HAP-1 (cell line): ENCODE results near the gene PADI1.

Source experiments
- DNase-seq, 2 experiments: peaks; one replicate each; pipeline ENCODE4 v3.0.0-alpha.2; 2016 to 2020; ENCODE audit warnings: low spot score in 2 of 2
- H3K27me3 ChIP-seq: fragments of 250-450 bp; sonication (Bioruptor Pico); 2 replicates; pipeline ENCODE4 v1.5.1; 2020; ENCODE audit warnings: low read depth, mild to moderate bottlenecking, moderate library complexity
- H3K36me3 ChIP-seq: fragments of 250-450 bp; sonication (Bioruptor Pico); replicated peaks from 2 replicates; pipeline ENCODE4 v1.5.1; 2020; ENCODE audit warnings: mild to moderate bottlenecking
- H3K4me1 ChIP-seq: fragments of 250-450 bp; sonication (Bioruptor Pico); 2 replicates; pipeline ENCODE4 v1.5.1; 2020; ENCODE audit warnings: mild to moderate bottlenecking
- H3K4me3 ChIP-seq: fragments of 250-450 bp; sonication (Bioruptor Pico); 2 replicates; pipeline ENCODE4 v1.5.1; 2020; ENCODE audit warnings: mild to moderate bottlenecking, moderate library complexity
- H3K9me3 ChIP-seq: fragments of 250-450 bp; sonication (Bioruptor Pico); 2 replicates; pipeline ENCODE4 v1.5.1; 2020; ENCODE audit warnings: mild to moderate bottlenecking, moderate library complexity
- in situ Hi-C: fragments of 300-500 bp; cut with MboI; formaldehyde crosslinking; loops from 3 replicates; pipeline ENCODE4 v1.14.3; 2020; ENCODE audit warnings: low sequenced_read_pairs, inconsistent platforms, mixed read lengths

The PADI1 gene

DNA sequence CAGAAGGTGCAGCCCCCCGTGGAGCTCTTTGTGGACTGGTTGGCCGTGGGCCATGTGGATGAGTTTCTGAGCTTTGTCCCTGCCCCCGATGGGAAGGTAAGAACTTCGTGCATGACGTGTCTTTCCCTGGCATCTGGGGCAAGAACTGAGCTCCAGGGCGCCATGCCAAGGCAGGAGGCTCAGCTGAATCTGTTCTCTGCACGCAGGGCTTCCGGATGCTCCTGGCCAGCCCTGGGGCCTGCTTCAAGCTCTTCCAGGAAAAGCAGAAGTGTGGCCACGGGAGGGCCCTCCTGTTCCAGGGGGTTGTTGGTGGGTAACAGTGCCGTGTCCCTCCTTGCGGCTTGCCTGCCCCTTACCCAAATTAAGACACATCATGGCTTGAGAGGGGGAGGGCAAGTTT lies 71.6 kb downstream of the PADI1 start:
- in situ Hi-C loops = no loop called here
- no peaks in the 10 kb centered on the region; the same call in 1 of the 2 replicates for H3K27me3 ChIP-seq
- no peak overlapping the region for H3K4me3 ChIP-seq
- no peak for DNase-seq
- no peaks in the 10 kb centered on the region for H3K4me1 ChIP-seq
- H3K9me3 ChIP-seq = no peaks in the 10 kb centered on the region
- no peaks in the 10 kb centered on the region for H3K36me3 ChIP-seq

DNA sequence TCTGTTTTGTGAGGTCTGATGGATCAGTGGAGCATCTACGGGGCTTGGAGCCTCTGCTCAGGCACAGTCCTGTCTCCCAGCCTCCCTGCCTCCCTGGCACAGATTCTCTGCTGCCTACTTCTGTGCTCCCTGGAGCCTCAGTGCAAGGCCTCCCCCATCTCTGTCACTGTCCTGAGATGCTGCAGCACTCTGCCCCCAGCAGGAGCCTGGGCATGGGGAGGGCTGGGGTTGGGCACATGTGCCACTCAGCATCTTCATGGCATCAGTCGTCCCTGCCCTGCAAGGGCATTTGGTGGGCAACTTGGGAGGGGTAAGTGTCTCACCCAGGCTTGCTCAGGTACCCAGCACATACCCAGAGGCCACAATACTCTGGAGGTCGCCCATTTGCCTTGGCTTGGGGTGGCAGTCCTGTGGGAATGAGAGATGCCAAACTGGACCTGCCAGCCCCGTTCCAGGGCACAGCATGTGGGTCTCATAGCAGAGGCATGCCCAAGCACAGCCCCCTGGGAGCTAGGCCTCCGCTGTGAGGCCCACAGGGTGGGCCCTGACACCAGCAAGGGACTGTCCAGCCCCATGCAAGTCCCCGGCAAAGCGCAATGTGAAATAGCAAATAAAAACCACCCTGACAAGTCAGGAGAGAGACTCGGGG lies 72.7 kb downstream of the PADI1 start:
- Histone ChIP-seq H3K36me3 (no peaks in the 10 kb centered on the region), H3K27me3 (no peaks in the 10 kb centered on the region; the same call in 1 of the 2 replicates), H3K9me3 (no peaks in the 10 kb centered on the region), H3K4me1 (no peaks in the 10 kb centered on the region), H3K4me3 (no peak overlapping the region)
- in situ Hi-C loops = no loop called here
- no peak for DNase-seq

GRCh38 chr1:17278996-17279830 lies 74.3 kb downstream of the PADI1 start:
- no peaks in the 10 kb centered on the region for H3K36me3 ChIP-seq
- no peak overlapping the region for H3K4me3 ChIP-seq
- in situ Hi-C loops = no loop called here
- H3K9me3 ChIP-seq = no peaks in the 10 kb centered on the region
- no peak for DNase-seq
- no peaks in the 10 kb centered on the region for H3K4me1 ChIP-seq
- no peaks in the 10 kb centered on the region; the same call in 1 of the 2 replicates for H3K27me3 ChIP-seq

DNA sequence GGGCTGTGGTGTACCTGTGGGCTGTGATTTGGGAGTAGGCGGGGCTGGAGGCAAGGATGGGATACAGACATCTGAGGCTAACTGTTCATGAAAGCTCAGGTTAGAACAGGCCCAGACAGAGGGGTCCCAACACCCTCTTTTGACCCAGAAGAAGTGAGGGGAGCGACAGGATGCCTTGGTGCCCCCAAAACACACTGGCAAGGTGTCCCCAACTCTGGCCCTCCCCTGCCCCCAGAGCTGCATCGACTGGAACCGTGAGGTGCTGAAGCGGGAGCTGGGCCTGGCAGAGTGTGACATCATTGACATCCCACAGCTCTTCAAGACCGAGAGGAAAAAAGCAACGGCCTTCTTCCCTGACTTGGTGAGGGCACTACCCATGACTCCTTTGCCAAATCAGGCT lies 75.5 kb downstream of the PADI1 start:
- Histone ChIP-seq H3K9me3 (no peaks in the 10 kb centered on the region), H3K36me3 (no peaks in the 10 kb centered on the region), H3K27me3 (no peaks in the 10 kb centered on the region), H3K4me1 (no peaks in the 10 kb centered on the region), H3K4me3 (no peak overlapping the region)
- DNase-seq = no peak
- in situ Hi-C loops = no loop called here

- no peaks in the 10 kb centered on the region for H3K36me3 ChIP-seq
- in situ Hi-C loops = no loop called here
- no peak overlapping the region for H3K4me3 ChIP-seq
- DNase-seq = no peak
- no peaks in the 10 kb centered on the region for H3K9me3 ChIP-seq
- H3K27me3 ChIP-seq = no peaks in the 10 kb centered on the region
- no peaks in the 10 kb centered on the region for H3K4me1 ChIP-seq
Observed at GRCh38 chr1:17280894-17281293, 76.0 kb downstream of the PADI1 start.

- Histone ChIP-seq H3K4me3 (no peak overlapping the region), H3K4me1 (no peaks in the 10 kb centered on the region), H3K9me3 (no peaks in the 10 kb centered on the region), H3K36me3 (no peaks in the 10 kb centered on the region), H3K27me3 (no peaks in the 10 kb centered on the region)
- DNase-seq = no peak
- in situ Hi-C loops = no loop called here
Observed at GRCh38 chr1:17281775-17282181, 76.8 kb downstream of the PADI1 start.

- no peak for DNase-seq
- no peaks in the 10 kb centered on the region for H3K4me1 ChIP-seq
- no peaks in the 10 kb centered on the region for H3K27me3 ChIP-seq
- in situ Hi-C loops = no loop called here
- no peaks in the 10 kb centered on the region for H3K9me3 ChIP-seq
- H3K36me3 ChIP-seq = no peaks in the 10 kb centered on the region
- no peak overlapping the region for H3K4me3 ChIP-seq
Observed at GRCh38 chr1:17282836-17283235, 77.9 kb downstream of the PADI1 start.

DNA sequence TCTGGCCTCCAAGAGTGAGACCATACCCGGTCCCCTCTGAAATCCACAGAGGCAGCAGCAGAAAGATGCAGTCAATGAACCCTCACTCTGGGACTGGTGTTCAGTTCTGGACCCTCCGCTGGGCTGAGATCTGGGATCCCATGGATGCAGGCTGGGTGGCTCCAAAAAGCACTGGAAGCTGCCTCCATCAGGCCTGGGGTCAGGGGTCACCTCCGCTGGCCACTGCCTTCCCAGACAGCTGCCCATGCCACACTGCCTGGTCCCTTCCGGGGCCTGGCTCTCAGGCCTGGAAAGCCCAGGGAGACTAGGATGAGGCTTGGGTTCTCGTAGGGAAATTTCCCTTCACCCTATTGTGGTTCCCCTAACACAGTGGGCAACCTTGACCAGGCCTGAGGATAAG lies 81.7 kb downstream of the PADI1 start:
- no peak for DNase-seq
- H3K4me1 ChIP-seq = no peaks in the 10 kb centered on the region
- H3K9me3 ChIP-seq = no peaks in the 10 kb centered on the region
- no peak overlapping the region for H3K4me3 ChIP-seq
- in situ Hi-C loops = no loop called here
- H3K27me3 ChIP-seq = 0 out of 2 replicates have a peak, but pooled peaks cover 3% of the 10 kb centered on the region
- no peaks in the 10 kb centered on the region for H3K36me3 ChIP-seq

- in situ Hi-C loops = no loop called here
- Histone ChIP-seq H3K4me1 (no peaks in the 10 kb centered on the region), H3K4me3 (no peak overlapping the region), H3K27me3 (peaks cover 3% of the 10 kb centered on the region; the same call in 1 of the 2 replicates), H3K9me3 (no peaks in the 10 kb centered on the region), H3K36me3 (no peaks in the 10 kb centered on the region)
- DNase-seq = no peak
Observed at GRCh38 chr1:17287130-17287776, 82.3 kb downstream of the PADI1 start.

- no peak overlapping the region for H3K4me3 ChIP-seq
- peaks cover 8% of the 10 kb centered on the region for H3K27me3 ChIP-seq
- no peaks in the 10 kb centered on the region for H3K36me3 ChIP-seq
- in situ Hi-C loops = no loop called here
- H3K9me3 ChIP-seq = no peaks in the 10 kb centered on the region
- DNase-seq = no peak
- H3K4me1 ChIP-seq = no peaks in the 10 kb centered on the region
Observed at GRCh38 chr1:17289721-17290120, 84.8 kb downstream of the PADI1 start.

- no peaks in the 10 kb centered on the region for H3K4me1 ChIP-seq
Observed at GRCh38 chr1:17290553-17290952, 85.6 kb downstream of the PADI1 start.

DNA sequence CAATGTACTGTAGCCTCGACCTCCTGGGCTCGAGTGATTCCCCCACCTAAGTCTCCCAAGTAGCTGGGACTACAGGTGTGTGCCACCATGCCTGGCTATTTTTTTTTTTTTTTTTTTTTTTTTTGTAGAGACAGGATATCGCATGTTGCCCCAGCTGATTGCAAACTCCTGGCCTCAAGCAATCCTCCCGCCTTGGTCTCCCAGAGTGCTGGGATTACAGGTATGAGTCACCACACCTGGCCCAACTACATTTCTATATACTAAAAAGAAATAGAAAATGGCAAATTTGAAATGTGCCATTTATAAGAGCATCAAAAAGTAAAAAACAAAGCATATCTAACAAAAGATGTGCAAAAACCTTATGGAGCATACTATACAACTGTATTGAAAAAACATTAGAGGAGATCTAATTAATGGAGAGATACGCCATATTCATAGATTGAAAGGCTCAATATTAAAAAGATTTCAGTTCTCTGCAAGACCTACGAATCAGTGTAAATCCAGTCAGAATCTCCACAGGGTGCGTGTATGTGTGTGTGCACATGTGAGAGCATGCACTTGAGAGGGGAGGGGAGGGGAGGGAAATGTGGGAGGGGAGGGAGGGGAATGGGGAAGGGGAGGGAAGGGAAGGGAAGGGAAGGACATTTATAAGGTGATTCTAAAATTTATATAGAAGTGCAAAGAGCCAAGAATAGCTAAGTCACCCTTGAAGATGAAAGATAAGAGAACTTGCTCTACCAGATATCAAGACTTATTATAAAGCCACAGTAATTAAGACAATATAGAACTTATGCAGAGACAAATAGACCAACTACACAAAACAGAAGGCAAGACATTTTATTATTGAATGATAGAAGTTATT lies 87.6 kb downstream of the PADI1 start:
- no peak for DNase-seq
- Histone ChIP-seq H3K27me3 (peaks cover 8% of the 10 kb centered on the region), H3K36me3 (no peaks in the 10 kb centered on the region), H3K4me3 (no peak overlapping the region), H3K9me3 (no peaks in the 10 kb centered on the region), H3K4me1 (no peaks in the 10 kb centered on the region)
- in situ Hi-C loops = no loop called here

More at GRCh38 chr1:17290553-17290952, 85.6 kb downstream of the PADI1 start:
- H3K36me3 ChIP-seq = no peaks in the 10 kb centered on the region
- in situ Hi-C loops = no loop called here
- H3K4me3 ChIP-seq = no peak overlapping the region
- H3K27me3 ChIP-seq = peaks cover 8% of the 10 kb centered on the region
- H3K9me3 ChIP-seq = no peaks in the 10 kb centered on the region
- DNase-seq = no peak

- H3K27me3 ChIP-seq = peaks cover 14% of the 10 kb centered on the region
- H3K4me1 ChIP-seq = no peaks in the 10 kb centered on the region
- no peak for DNase-seq
- no peaks in the 10 kb centered on the region for H3K36me3 ChIP-seq
- H3K4me3 ChIP-seq = no peak overlapping the region
- in situ Hi-C loops = no loop called here
- no peaks in the 10 kb centered on the region for H3K9me3 ChIP-seq
Observed at GRCh38 chr1:17293681-17294425, 88.9 kb downstream of the PADI1 start.
